H9 (cell line): ENCODE results near the gene FGR. TPM values are rescaled to one million over a fixed set of nuclear protein-coding genes. Genes with fewer than 3 reads are reported as not detected.

Experiments used
- DNase-seq: peaks from one replicate; pipeline ENCODE4 v3.0.0-alpha.2; 2017
- H2AFZ ChIP-seq: one replicate; pipeline ENCODE4 v1.6.1; 2013; ENCODE audit warnings: mild to moderate bottlenecking, low read length, control low read depth, moderate library complexity
- H2AK5ac ChIP-seq: 2 replicates; pipeline ENCODE4 v1.6.1; 2013; ENCODE audit warnings: low read length, control low read depth, mixed read lengths; ENCODE audit not compliant: insufficient read length
- H2BK120ac ChIP-seq: one replicate; pipeline ENCODE4 v1.6.1; 2013; ENCODE audit warnings: low read depth, mild to moderate bottlenecking, low read length, control low read depth, inconsistent platforms; ENCODE audit not compliant: poor library complexity, severe bottlenecking
- H2BK12ac ChIP-seq: 2 replicates; pipeline ENCODE4 v1.6.1; 2013; ENCODE audit warnings: low read length, control low read depth, mixed read lengths, low read depth; ENCODE audit not compliant: insufficient read length
- H2BK15ac ChIP-seq: 2 replicates; pipeline ENCODE4 v1.6.1; 2013; ENCODE audit warnings: low read depth, low read length, control low read depth
- H2BK20ac ChIP-seq: one replicate; pipeline ENCODE4 v1.6.1; 2013; ENCODE audit warnings: low read depth, mild to moderate bottlenecking, low read length, control low read depth, inconsistent platforms; ENCODE audit not compliant: poor library complexity, severe bottlenecking
- H2BK5ac ChIP-seq: 2 replicates; pipeline ENCODE4 v1.6.1; 2013; ENCODE audit warnings: low read length, control low read depth, mixed read lengths; ENCODE audit not compliant: insufficient read length
- H3K14ac ChIP-seq: 2 replicates; pipeline ENCODE4 v1.6.1; 2013; ENCODE audit warnings: low read length, control low read depth; ENCODE audit not compliant: insufficient read depth
- H3K18ac ChIP-seq: 2 replicates; pipeline ENCODE4 v1.6.1; 2013; ENCODE audit warnings: low read depth, mild to moderate bottlenecking, mixed read lengths, low read length, control low read depth; ENCODE audit not compliant: insufficient read length
- H3K23ac ChIP-seq: 2 replicates; pipeline ENCODE4 v1.6.1; 2013; ENCODE audit warnings: low read length, control low read depth, mixed read lengths, low read depth; ENCODE audit not compliant: insufficient read length
- H3K23me2 ChIP-seq: 2 replicates; pipeline ENCODE4 v1.6.1; 2013; ENCODE audit warnings: low read depth, mild to moderate bottlenecking, mixed read lengths, low read length, control low read depth; ENCODE audit not compliant: insufficient read length, poor library complexity, severe bottlenecking
- H3K27ac ChIP-seq: 2 replicates; pipeline ENCODE4 v1.5.1; 2013; ENCODE audit warnings: low read length, control low read depth, mixed read lengths, low read depth; ENCODE audit not compliant: insufficient read length
- H3K27me3 ChIP-seq: 2 replicates; pipeline ENCODE4 v1.6.1; 2013; ENCODE audit warnings: low read length, control low read depth, inconsistent platforms; ENCODE audit not compliant: insufficient read depth
- H3K4ac ChIP-seq: 2 replicates; pipeline ENCODE4 v1.6.1; 2013; ENCODE audit warnings: low read depth, mild to moderate bottlenecking, control low read depth, inconsistent platforms, low read length, moderate library complexity
- H3K4me1 ChIP-seq: 2 replicates; pipeline ENCODE4 v1.6.1; 2013; ENCODE audit warnings: low read length, control low read depth, inconsistent platforms; ENCODE audit not compliant: insufficient read depth
- H3K4me2 ChIP-seq: 2 replicates; pipeline ENCODE4 v1.6.1; 2013; ENCODE audit warnings: low read length, control low read depth, mixed read lengths; ENCODE audit not compliant: insufficient read length, insufficient read depth
- H3K56ac ChIP-seq: 2 replicates; pipeline ENCODE4 v1.6.1; 2013; ENCODE audit warnings: low read depth, mild to moderate bottlenecking, mixed read lengths, low read length, control low read depth; ENCODE audit not compliant: insufficient read length
- H3K79me1 ChIP-seq: 2 replicates; pipeline ENCODE4 v1.6.1; 2013; ENCODE audit warnings: low read depth, mild to moderate bottlenecking, moderate library complexity, low read length, control low read depth, inconsistent platforms; ENCODE audit not compliant: insufficient read depth, poor library complexity, severe bottlenecking
- H3K79me2 ChIP-seq: 2 replicates; pipeline ENCODE4 v1.6.1; 2013; ENCODE audit warnings: low read length, control low read depth, inconsistent platforms; ENCODE audit not compliant: insufficient read depth
- H3K9ac ChIP-seq: 2 replicates; pipeline ENCODE4 v1.6.1; 2013; ENCODE audit warnings: low read length, control low read depth, mixed read lengths; ENCODE audit not compliant: insufficient read length; ENCODE audit errors: extremely low read depth
- H3K9me3 ChIP-seq: one replicate; pipeline ENCODE4 v1.6.1; 2013; ENCODE audit warnings: low read depth, low read length, inconsistent platforms; ENCODE audit not compliant: control insufficient read depth
- H3T11ph ChIP-seq: one replicate; pipeline ENCODE4 v1.6.1; 2013; ENCODE audit warnings: mild to moderate bottlenecking, low read length, control low read depth, inconsistent platforms
- H4K20me1 ChIP-seq: one replicate; pipeline ENCODE4 v1.6.1; 2013; ENCODE audit not compliant: control insufficient read depth, insufficient read length, insufficient read depth
- H4K5ac ChIP-seq: 2 replicates; pipeline ENCODE4 v1.6.1; 2013; ENCODE audit warnings: low read depth, mild to moderate bottlenecking, mixed read lengths, low read length, control low read depth; ENCODE audit not compliant: insufficient read length
- H4K8ac ChIP-seq: replicated peaks from 2 replicates; pipeline ENCODE4 v1.6.1; 2013; ENCODE audit warnings: low read length, control low read depth, mixed read lengths, low read depth; ENCODE audit not compliant: insufficient read length
- H4K91ac ChIP-seq: 2 replicates; pipeline ENCODE4 v1.6.1; 2013; ENCODE audit warnings: low read depth, mild to moderate bottlenecking, moderate library complexity, mixed read lengths, low read length, control low read depth; ENCODE audit not compliant: insufficient read length
- H3K27ac Mint-ChIP-seq, 3 experiments: 2 replicates in 2 of 3; 3 replicates in 1 of 3; pipeline ENCODE4 v1.8.0; 2020 to 2021; ENCODE audit warnings: mixed read lengths in 3 of 3, mild to moderate bottlenecking in 1 of 3, moderate library complexity in 1 of 3
- H3K27me3 Mint-ChIP-seq: 2 replicates; pipeline ENCODE4 v1.8.0; 2021; ENCODE audit warnings: low read depth, mild to moderate bottlenecking, moderate library complexity, mixed read lengths
- H3K36me3 Mint-ChIP-seq, 3 experiments: 2 replicates in 2 of 3; 3 replicates in 1 of 3; pipeline ENCODE4 v1.8.0; 2020 to 2021; ENCODE audit warnings: low read depth in 3 of 3, mixed read lengths in 3 of 3; ENCODE audit not compliant: insufficient read depth in 1 of 3
- H3K4me1 Mint-ChIP-seq, 2 experiments: 2 replicates each; pipeline ENCODE4 v1.8.0; 2020; ENCODE audit warnings: mixed read lengths in 2 of 2
- H3K4me3 Mint-ChIP-seq, 2 experiments: 2 replicates in 1 of 2; 3 replicates in 1 of 2; pipeline ENCODE4 v1.8.0; 2020 to 2021; ENCODE audit warnings: mild to moderate bottlenecking in 2 of 2, mixed read lengths in 2 of 2, moderate library complexity in 1 of 2
- H3K9me3 Mint-ChIP-seq, 2 experiments: 2 replicates in 1 of 2; 3 replicates in 1 of 2; pipeline ENCODE4 v1.8.0; 2020; ENCODE audit warnings: mild to moderate bottlenecking in 2 of 2, mixed read lengths in 2 of 2, moderate library complexity in 1 of 2
- CTCF ChIP-seq: fragments of 200-600 bp; sonication (generic); conservative IDR thresholded peaks from 3 replicates; pipeline ENCODE4 v1.8.0; 2021; ENCODE audit warnings: antibody characterized with exemption, mild to moderate bottlenecking
- WGBS: extraction: QIAGEN DNeasy Blood & Tissue Kit; methylation state at CpG from one replicate; pipeline ENCODE4 v1.1.7; 2013; ENCODE audit warnings: missing lambda C conversion rate, low lambda C conversion rate, mixed read lengths; ENCODE audit not compliant: insufficient read length; ENCODE audit errors: extremely low coverage; 5-methylcytosine and 5-hydroxymethylcytosine counted together
- total RNA-seq: library from RNA; stranded (reverse); gene quantifications from 2 replicates; pipeline ENCODE4 v1.2.1, GENCODE V29; 2021

Gene FGR
- total RNA-seq, 1 experiment from 2014 or later: not detected

GRCh38 chr1:27609618-27610240 lies 25.3 kb downstream of the FGR start:
- no peaks in the 10 kb centered on the region; a peak in 1 of 7 replicates for H3K36me3 Mint-ChIP-seq
- no peaks in the 10 kb centered on the region; the same call in 1 of the 2 replicates for H3K27me3 ChIP-seq
- peaks cover 10% of the 10 kb centered on the region; the same call in 1 of the 2 replicates for H3K4me1 ChIP-seq
- no peak overlapping the region for H3K4me2 ChIP-seq
- H3K23ac ChIP-seq: no peak overlapping the region
- H2BK15ac ChIP-seq: no peak overlapping the region
- no peak overlapping the region for H2BK5ac ChIP-seq
- no peak overlapping the region for H4K91ac ChIP-seq
- peaks cover 37% of the 10 kb centered on the region in 2 experiments for H3K4me1 Mint-ChIP-seq
- H3K14ac ChIP-seq: no peak overlapping the region
- H2AK5ac ChIP-seq: no peak overlapping the region
- H2AFZ ChIP-seq: no peak overlapping the region
- no peak overlapping the region for H2BK12ac ChIP-seq
- no peaks in the 10 kb centered on the region for H3K79me1 ChIP-seq
- no peak overlapping the region for H4K8ac ChIP-seq
- H3K4me3 Mint-ChIP-seq: no peak overlapping the region
- H3T11ph ChIP-seq: no peak overlapping the region
- WGBS: no CpG with 5 or more reads among the region's 12 CpGs
- H3K9me3 ChIP-seq: no peaks in the 10 kb centered on the region
- H3K4ac ChIP-seq: no peak overlapping the region
- no peaks in the 10 kb centered on the region for H4K20me1 ChIP-seq
- H3K23me2 ChIP-seq: peaks cover under 1% of the 10 kb centered on the region
- H4K5ac ChIP-seq: no peak overlapping the region
- H3K27me3 Mint-ChIP-seq: peaks cover 10% of the 10 kb centered on the region
- DNase-seq: no peak
- no peak overlapping the region for H3K18ac ChIP-seq
- no peak overlapping the region for H3K27ac Mint-ChIP-seq
- no peak overlapping the region for H2BK20ac ChIP-seq
- no peak overlapping the region for H3K56ac ChIP-seq
- no peak for TF ChIP-seq CTCF
- no peak overlapping the region for H2BK120ac ChIP-seq
- no peak overlapping the region for H3K27ac ChIP-seq
- no peaks in the 10 kb centered on the region for H3K9me3 Mint-ChIP-seq
- no peak overlapping the region for H3K9ac ChIP-seq
- H3K79me2 ChIP-seq: no peaks in the 10 kb centered on the region
